Endothelial cell of umbilical vein (primary cell): Measurements from ENCODE around the gene DTX3.

Source experiments
- EZH2 ChIP-seq: IDR thresholded peaks from 2 replicates; pipeline ENCODE4 v1.6.1; 2012; ENCODE audit warnings: borderline replicate concordance, low read depth, mild to moderate bottlenecking, moderate library complexity, low read length, inconsistent platforms; ENCODE audit not compliant: severe bottlenecking
- MYC ChIP-seq: IDR thresholded peaks from one replicate; pipeline ENCODE4 v1.6.1; 2011; ENCODE audit warnings: mild to moderate bottlenecking, low read depth, low read length
- POLR2A ChIP-seq: IDR thresholded peaks from 2 replicates; pipeline ENCODE4 v1.6.1; 2012; ENCODE audit warnings: low read depth, mild to moderate bottlenecking, control low read depth, low read length
- POLR2AphosphoS5 ChIP-seq: IDR thresholded peaks from 2 replicates; pipeline ENCODE4 v1.6.1; 2012; ENCODE audit warnings: low read depth, mild to moderate bottlenecking, control low read depth, low read length, moderate library complexity; ENCODE audit not compliant: insufficient read depth
- TF ChIP-seq, protein P1 (sequence below), 2 donors: IDR thresholded peaks; 1 replicate in 1 of 2; 2 replicates in 1 of 2; pipeline ENCODE4 v1.5.1; 2011; ENCODE audit warnings: low read length in 2 of 2, mild to moderate bottlenecking in 2 of 2, moderate library complexity in 2 of 2, control low read depth in 1 of 2, inconsistent platforms in 1 of 2, low read depth in 1 of 2; ENCODE audit not compliant: insufficient read depth in 1 of 2; ENCODE audit errors: extremely low read depth in 1 of 2

DNA sequence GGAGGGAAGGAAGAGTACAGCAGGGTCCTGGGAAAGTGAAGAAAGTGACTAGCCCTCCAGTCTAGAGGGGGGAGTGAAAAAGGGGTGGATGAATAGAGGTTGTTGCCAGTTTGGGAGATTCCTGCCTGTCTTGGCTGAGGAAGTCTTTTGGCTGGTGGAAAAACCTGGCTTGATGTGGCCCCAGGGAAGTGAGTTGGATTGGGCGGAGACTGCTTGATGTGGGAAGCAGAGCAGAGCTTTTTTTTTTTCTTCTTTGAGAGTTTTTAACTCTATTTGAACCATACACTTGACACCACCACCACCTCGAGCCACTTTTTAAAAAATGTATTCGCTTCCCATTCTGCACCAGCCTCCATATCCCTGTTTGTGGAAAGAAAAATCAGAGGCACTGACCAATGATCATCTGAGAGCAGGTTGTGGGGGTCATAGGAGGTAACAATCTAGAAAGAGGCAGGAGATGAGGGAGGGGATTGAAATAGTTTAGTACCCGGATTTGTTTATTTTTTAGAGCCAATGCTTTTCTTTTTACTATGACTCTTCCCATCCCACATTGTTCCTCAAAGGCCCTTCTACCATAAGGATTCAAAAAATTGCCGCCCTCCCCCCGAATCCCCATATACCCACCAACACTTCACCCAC lies 690 bp upstream of the DTX3 start:
- TF ChIP-seq, protein P1, sequence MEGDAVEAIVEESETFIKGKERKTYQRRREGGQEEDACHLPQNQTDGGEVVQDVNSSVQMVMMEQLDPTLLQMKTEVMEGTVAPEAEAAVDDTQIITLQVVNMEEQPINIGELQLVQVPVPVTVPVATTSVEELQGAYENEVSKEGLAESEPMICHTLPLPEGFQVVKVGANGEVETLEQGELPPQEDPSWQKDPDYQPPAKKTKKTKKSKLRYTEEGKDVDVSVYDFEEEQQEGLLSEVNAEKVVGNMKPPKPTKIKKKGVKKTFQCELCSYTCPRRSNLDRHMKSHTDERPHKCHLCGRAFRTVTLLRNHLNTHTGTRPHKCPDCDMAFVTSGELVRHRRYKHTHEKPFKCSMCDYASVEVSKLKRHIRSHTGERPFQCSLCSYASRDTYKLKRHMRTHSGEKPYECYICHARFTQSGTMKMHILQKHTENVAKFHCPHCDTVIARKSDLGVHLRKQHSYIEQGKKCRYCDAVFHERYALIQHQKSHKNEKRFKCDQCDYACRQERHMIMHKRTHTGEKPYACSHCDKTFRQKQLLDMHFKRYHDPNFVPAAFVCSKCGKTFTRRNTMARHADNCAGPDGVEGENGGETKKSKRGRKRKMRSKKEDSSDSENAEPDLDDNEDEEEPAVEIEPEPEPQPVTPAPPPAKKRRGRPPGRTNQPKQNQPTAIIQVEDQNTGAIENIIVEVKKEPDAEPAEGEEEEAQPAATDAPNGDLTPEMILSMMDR (IDR thresholded peaks at IDR 0.05; ENCODE audit: extremely low read depth in 1 of 2, insufficient read depth in 1 of 2, low read depth in 1 of 2, low read length in 2 of 2) = no peak
- no peak for TF ChIP-seq EZH2
- no peak for TF ChIP-seq POLR2AphosphoS5
- TF ChIP-seq MYC = no peak
- TF ChIP-seq POLR2A = no peak
